Measurements from ENCODE around the gene TRIP13.
A peak's percentile ranks its signal among the peaks of the same experiment; 100 is the strongest.
"Not testable (repeated sequence)": the region's sequence is repeated elsewhere in the genome, so short reads cannot be mapped to it uniquely, and the experiment has no call there.

TRIP13 gene

GRCh38 chr5:893137-893506 is 438 bp downstream of the TRIP13 start:
- no peak for DNase-seq

GRCh38 chr5:893711-894110 is 1.0 kb downstream of the TRIP13 start:
- DNase-seq, result no peak

DNA sequence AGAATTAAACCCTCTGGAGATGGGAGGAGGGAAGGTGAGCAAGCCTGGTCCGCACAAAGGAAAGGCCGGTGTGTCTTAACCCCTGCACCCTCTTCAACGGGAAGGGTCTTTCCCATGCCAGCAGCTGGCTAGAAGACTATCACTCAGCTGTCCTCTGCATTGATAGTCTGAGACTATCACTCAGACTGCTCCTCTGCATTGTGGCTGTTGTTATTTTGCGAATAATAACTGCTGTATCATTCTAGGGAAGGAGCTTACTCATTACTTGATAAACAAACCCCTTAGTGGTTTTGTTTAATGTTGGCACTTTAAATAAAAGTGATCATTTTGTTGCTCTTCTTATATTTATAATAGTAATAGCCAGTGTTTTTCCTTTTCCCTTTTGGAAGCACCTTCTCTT is 8.1 kb downstream of the TRIP13 start:
- no peak for DNase-seq

GRCh38 chr5:902129-902916 is 9.6 kb downstream of the TRIP13 start:
- DNase-seq, result no peak

DNA sequence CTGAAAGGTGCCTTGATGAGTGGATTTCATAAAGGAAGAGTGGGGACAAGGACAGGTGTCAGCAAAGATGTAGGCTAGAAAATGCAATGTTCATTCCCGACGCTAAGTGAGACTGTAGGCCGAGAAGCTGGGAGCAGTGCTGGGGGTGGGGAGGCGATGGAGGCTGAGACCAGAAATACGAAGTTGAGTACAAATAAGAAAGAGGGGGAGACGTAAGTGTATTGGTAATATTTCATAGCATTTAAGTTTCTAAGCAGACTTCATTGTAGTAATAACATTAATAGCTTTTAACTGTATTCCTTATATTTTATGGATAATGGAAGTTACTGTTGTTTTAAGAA is 11.0 kb downstream of the TRIP13 start:
- DNase-seq, result no peak

DNA sequence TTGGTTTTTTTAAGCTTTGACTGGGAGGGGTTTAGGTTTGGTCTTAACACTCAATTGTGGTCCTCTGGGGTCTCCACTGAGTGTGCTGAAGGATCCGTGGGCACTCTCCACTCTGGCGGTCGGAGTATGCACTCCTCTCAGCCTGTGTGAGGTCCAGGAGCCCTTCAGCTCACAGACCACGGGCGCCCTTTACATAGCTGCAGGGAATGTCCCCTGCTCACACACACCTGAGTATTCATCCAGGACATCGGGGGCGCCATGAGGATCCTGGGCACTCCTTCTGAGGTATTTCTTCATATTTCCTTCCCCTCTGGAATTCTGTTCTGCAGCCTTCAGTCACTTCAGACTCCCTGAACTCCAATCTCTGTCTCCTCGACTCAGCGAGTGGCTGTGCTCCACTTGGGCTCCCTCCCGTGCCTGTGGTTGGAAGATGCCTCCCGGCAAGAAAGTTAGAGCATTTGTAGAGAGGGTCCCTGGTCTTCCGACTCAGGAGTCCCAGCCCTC is 12.5 kb downstream of the TRIP13 start:
- no peak for DNase-seq

- no peak for DNase-seq
These were observed 14.8 kb downstream of the TRIP13 start for GRCh38 chr5:907366-907910.

GRCh38 chr5:908172-908571 is 15.5 kb downstream of the TRIP13 start:
- DNase-seq, result no peak

GRCh38 chr5:909086-909485 is 16.4 kb downstream of the TRIP13 start:
- DNase-seq, result no peak

DNA sequence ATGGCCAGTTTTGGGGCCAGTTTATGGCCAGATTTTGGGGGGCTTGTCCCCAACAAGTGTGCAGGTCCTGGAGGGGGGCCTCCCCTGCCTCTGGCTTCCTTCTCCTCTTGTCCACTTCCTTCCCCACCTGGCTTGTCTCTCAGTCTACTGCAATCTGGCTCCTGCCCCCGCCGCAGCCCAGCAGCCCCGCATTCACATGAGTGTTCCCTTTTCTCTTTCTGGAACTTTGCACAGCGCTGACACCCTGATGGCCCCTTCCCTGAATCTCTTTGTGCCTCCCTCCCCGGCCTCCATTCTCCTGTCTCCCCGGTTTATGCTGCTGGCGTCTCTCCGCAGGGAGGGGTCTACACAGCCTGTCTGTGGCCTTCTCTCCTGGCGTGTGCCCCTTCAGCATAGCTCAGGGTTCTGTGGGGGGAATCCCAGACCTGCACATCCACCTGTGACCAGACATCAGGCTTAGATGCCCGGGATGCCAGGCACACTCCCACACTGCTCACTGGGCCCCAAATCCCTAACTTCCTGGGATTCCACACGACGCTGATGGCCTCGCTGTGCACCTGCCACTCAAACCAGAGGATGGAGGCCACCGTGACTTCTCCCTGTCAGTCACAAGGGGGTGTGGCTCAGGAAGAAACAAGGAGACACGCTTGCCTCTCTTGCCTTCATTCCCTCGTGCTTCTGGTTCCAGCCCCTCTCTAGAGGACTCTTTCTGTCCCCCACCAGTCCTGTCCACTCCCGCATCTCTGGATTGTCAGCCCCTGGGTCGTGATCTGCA is 17.5 kb downstream of the TRIP13 start:
- no peak for DNase-seq

DNA sequence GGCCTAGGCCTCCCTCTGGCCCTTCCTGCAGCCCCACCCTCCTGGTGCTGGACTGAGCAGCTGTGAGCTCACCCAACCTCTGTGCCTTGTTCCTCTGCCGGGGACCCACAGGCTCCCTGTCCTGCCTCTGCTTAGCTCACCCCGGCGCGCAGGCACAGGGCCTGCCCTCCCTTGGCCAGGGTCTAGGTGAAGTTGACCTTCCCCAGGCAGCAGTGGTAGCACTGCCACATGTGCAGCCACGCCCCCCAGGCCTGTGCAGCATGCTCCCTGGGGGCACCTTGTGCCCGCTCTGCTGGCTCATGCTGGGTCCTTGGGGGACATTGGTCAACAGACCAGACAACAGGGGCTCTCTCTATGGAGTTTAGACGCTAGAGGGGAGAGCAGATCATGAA is 18.1 kb downstream of the TRIP13 start:
- no peak for DNase-seq

DNA sequence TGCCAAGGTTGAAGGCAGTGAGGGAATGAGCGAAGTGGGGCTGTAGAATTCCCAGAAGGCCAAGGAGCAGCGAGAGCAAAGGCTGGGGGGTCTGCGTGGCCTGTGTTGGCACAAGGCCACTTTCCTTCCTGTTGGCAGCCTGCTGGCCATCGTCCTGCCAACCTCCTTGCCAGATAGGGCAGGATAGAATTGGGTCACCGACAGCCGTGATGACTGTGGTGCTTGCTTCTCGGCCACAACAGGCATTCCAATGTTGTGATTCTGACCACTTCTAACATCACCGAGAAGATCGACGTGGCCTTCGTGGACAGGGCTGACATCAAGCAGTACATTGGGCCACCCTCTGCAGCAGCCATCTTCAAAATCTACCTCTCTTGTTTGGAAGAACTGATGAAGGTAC is 18.9 kb downstream of the TRIP13 start:
- no peak for DNase-seq

DNA sequence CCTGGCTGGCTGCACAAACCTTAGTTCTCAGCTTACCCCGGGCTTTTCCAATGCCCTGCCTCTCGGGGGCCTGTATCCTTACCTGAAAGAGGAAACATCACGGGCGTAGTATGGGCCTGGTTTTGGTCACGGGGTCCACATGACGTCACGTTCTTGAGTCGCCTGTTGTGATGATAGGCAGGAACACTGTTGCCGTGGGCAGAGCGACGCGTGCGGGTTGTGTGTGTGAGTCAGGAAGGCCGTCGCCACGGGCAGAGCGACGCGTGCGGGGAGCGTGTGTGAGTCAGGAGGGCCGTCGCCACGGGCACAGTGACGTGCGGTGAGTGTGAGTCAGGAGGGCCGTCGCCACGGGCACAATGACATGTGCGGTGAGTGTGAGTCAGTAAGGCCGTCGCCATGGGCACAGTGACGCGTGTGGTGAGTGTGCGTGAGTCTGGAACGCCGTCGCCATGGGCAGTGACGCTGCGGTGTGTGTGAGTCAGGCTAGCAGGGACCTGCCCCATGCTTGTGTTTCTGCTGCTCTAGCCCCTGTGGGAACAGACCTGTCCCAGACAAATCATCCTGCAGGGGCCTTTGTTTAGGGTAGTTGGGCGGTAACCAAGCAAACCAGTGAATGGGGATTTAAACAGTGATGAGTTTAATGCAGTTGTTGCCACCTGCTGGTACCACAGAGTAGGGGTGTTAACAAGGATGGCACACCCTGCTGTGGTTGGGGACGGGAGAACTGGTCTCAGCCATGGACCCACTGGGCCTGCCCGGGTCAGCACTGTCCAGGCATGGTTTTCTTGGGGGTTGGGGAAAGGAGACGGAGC is 19.8 kb downstream of the TRIP13 start:
- DNase-seq, result peak; percentile 45 to 66

GRCh38 chr5:914174-914573 is 21.5 kb downstream of the TRIP13 start:
- DNase-seq, result no peak

GRCh38 chr5:914612-915011 is 21.9 kb downstream of the TRIP13 start:
- DNase-seq, result no peak

GRCh38 chr5:915346-915745 is 22.7 kb downstream of the TRIP13 start:
- not testable (repeated sequence) for DNase-seq

GRCh38 chr5:915946-916345 is 23.3 kb downstream of the TRIP13 start:
- no peak for DNase-seq

DNA sequence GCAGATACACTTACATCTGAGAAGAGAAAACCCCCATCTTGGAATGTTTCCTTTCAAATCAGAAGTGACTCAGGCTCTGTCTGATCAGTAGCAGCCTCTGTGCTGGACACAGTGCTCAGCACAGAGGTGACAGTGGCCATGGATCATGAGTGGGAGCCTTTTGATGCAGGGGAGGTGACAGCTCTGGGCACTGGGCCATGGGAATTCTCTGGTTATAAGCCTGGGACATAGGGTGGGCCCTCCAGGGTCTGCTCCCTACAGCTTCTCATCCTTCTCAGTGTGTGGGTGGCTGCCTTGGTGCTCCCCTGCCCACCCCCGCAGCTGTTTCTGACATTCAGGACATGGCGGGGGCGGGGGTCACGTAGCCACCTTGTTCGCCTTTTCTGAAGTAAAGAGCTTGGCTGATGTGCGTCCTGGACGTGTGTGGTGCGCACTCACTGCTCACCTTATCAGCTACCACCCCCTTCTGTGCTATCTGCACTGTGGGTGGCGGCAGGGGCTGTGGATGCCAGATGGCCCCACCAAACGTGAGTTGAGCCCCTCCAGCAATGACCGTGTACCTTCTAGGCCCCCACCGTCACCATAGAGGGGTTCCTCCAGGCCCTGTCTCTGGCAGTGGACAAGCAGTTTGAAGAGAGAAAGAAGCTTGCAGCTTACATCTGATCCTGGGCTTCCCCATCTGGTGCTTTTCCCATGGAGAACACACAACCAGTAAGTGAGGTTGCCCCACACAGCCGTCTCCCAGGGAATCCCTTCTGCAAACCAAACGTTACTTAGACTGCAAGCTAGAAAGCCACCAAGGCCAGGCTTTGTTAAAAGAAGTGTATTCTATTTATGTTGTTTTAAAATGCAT is 24.0 kb downstream of the TRIP13 start:
- DNase-seq, result no peak

DNA sequence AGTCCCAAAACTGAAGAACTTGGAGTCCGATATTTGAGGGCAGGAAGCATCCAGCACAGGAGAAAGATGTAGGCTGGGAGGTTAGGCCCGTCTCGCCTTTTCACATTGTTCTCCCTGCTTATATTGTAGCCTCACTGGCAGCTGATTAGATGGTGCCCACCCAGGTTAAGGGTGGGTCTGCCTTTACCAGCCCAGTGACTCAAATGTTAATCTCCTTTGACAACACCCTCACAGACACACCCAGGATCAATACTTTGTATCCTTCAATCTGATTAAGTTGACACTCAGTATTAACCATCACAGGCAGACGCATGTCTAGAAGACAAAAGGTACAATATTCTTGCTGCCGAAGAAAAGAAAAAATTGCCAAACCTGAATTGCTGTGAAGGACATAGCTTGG is 26.0 kb downstream of the TRIP13 start:
- DNase-seq, result not testable (repeated sequence)

- DNase-seq, result no peak
These were observed 26.8 kb downstream of the TRIP13 start for GRCh38 chr5:919356-920000.

DNA sequence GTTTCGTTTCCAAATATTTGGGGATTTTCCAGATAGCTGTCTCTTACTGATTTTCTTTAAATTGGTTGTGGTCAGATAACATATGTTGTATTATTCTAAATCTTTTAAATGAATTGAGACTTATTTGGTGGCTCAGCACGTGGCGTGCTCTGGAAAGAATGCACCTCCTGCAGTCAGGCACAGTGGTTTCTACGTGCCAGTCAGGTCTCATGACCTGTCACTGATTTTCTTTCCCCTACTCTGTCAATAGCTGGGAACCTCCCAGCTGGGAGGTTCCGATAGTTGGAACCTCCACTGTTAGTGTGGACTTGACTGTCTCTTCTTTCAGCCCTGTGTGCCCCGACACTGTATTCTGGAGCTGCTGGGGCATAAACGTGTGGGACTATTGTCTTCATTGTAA is 27.6 kb downstream of the TRIP13 start:
- no peak for DNase-seq
